OCI-M1 (cell line): ENCODE results near the gene NFASC.

Source experiments
- DNase-seq: peaks from one replicate; lab custom pipeline; 2025; lab: John Stamatoyannopoulos, UW

NFASC gene

GRCh38 chr1:205009670-205010069, 139.0 kb downstream of the NFASC start:
- no peak for DNase-seq

DNA sequence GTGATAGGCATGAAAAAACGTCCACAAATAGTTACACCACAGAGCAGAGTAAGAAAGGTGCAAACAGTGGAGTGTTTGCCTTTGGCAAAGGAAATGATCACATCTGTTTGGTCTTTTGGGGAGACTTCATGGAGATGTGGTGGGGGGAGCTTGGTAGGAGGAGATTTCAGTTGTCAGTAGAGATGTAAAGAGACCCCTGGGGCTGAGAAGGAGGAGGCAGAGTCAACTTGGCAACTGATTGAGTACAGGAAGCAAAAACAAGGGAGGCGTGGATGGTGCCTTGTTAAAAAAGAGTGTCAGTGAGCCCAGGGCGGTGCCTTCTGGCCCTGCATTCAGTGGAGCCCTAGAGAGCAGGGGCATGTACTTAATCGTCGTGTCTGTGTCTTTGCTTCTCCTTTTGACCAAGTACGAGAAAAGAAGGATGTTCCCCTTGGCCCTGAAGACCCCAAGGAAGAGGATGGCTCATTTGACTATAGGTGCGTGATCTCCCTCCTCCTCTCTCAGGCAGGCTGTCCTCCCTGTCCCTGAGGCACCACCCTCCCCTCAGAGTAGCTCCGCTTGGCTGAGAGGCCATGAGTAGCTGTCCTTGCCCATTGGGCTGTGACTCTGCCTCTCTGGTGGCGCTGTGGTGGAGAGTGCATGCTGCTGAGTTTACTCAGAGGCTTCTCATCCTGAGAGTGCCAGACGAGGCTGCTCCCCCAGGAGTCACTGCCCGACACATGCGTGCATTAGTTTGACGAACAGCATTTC, 141.9 kb downstream of the NFASC start:
- DNase-seq, result no peak

DNA sequence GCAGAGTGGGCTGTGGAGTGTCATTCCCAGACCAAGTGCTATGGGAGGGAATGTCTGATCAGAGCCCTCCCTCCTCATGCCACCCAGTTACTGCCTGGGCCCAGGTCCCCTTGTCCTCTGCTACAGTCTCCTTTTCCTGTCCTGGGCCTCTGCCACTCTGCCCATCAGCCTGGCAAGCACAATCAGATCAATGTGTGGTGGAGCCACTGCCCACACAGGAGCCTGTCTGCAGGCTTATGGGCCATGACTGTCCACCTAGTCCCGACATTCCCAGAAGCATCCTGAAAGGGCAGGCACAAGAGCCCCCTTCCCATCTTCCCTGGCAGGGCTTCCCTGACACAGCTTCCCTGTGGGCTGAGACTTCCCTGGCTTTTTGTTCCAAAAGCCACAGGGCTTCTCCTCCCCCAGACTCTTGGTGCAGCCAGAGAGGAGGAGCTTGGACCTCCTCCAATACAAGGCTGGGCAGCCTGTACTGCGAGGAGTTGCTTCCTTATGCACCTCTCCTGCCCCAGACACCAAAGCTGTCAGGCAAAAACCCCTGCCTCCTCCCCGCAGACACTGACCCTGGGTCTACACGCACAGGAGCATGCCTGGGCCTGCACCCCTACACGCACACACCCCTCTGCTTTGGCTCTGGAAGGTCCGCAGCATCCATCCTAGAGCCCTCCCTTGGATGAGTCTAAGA, 143.2 kb downstream of the NFASC start:
- DNase-seq, result peak; percentile 43

DNA sequence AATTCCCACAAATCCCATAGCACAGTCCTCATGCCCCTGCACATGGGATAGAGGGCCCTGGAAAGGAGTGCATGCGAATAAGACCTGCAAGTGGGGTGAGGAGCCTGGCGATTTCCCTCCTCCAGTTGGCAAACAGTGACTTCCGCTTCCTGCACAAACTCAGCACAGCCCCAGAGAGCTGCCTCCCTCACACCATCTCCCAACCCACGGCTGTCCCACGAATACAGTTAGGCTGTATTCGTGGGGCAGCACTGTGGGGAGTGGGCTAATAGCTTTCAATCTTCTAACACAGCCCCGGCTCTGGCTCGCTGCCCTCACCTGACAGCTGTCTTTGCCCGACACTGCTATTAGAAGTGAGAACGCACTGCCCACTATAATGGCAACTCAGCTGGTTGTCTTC, 144.1 kb downstream of the NFASC start:
- no peak for DNase-seq

- no peak for DNase-seq
Observed at GRCh38 chr1:205015241-205015640, 144.6 kb downstream of the NFASC start.

DNA sequence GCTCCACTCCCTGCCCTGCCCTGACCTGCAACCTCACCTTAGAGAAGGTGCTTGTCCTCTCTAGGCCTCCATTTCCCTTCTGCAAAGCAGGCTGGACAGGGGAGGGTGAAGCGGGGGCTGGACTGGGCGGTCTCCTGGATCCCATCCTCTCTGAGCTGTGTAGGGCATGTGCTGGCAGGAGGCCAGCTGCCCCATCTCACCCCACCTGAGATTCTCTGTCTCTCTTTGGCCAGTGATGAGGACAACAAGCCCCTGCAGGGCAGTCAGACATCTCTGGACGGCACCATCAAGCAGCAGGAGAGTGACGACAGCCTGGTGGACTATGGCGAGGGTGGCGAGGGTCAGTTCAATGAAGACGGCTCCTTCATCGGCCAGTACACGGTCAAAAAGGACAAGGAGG, 145.4 kb downstream of the NFASC start:
- DNase-seq, result no peak

GRCh38 chr1:205016584-205016983, 145.9 kb downstream of the NFASC start:
- DNase-seq, result no peak

GRCh38 chr1:205017001-205017400, 146.3 kb downstream of the NFASC start:
- DNase-seq, result no peak

DNA sequence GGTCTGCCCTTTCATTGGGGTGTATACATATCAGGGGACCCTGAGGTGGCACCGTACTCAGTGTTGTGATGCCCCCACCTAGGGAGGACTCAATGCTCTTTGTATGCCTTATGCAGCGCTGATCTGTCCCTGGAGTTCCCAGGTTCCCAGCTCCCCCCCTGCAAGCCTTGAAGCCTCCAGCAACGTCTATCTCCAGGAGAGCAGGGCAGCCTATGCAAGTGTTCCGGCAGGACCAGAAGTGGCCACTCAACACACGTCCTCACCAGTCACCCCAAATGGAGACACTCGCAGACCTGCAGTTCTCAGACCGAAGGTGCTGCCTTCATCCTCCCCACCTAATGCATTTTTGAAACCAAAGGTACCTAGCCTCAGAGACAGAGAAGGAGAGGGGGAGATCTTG, 147.1 kb downstream of the NFASC start:
- DNase-seq, result no peak

- no peak for DNase-seq
Observed at GRCh38 chr1:205018381-205018780, 147.7 kb downstream of the NFASC start.

- DNase-seq, result no peak
Observed at GRCh38 chr1:205020466-205020865, 149.8 kb downstream of the NFASC start.

GRCh38 chr1:205024679-205025078, 154.0 kb downstream of the NFASC start:
- no peak for DNase-seq

- no peak for DNase-seq
Observed at GRCh38 chr1:205025239-205025638, 154.6 kb downstream of the NFASC start.

- DNase-seq, result no peak
Observed at GRCh38 chr1:205026181-205026580, 155.5 kb downstream of the NFASC start.

DNA sequence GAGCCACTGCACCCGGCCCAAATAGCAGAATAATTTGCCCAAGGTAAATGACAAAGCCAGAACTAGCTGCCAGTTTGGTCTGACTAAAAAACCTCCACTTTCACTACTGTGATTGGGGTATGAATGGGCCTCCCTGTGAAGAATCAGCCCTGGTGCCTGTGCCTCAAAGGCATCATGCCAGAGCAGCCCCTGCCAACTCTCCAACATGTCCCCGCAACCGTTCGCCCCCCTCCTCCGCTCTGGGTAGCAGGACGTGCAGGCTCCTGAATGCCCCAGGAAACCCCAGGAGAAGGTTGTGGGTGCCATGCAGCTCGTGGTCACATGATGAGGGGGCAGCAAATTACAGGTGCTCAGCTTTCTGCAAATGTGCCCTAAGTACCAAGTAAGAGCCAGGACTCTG, 157.7 kb downstream of the NFASC start:
- no peak for DNase-seq

GRCh38 chr1:205028924-205029323, 158.3 kb downstream of the NFASC start:
- no peak for DNase-seq

- no peak for DNase-seq
Observed at GRCh38 chr1:205030241-205030640, 159.6 kb downstream of the NFASC start.

- no peak for DNase-seq
Observed at GRCh38 chr1:205030896-205031295, 160.2 kb downstream of the NFASC start.

GRCh38 chr1:205032508-205032907, 161.8 kb downstream of the NFASC start:
- no peak for DNase-seq

- DNase-seq, result no peak
Observed at GRCh38 chr1:205037539-205037938, 166.9 kb downstream of the NFASC start.

DNA sequence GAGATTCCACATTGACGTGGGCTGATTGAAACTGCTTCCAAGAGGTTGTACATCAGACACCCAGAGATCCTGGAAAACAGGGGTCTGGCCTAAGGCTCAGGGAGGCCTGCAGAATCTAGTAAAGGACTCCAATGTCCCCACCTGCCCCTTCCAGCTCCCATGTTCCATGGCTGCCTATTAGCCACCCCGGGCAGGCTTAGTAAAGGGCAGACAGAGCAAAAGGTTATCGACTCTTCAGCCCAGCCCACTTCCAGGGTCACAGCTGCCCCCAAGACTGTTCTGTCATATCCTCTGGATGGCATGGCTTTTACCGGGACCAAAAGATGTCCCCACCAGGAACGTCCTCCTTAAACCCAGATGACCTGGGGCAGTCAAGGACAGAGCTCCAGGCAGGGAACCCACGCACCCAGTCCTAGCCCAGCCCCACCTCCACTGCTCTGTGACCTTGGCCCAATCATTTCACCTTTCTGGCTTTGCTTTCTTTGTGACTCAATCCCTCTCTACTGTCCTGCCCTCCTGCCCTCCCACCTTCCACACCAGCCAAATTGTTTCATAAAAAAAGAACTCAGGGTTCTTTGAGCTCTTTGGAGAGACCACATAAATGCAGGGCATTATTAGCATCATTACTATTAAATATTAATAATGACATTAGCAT, 167.6 kb downstream of the NFASC start:
- no peak for DNase-seq

DNA sequence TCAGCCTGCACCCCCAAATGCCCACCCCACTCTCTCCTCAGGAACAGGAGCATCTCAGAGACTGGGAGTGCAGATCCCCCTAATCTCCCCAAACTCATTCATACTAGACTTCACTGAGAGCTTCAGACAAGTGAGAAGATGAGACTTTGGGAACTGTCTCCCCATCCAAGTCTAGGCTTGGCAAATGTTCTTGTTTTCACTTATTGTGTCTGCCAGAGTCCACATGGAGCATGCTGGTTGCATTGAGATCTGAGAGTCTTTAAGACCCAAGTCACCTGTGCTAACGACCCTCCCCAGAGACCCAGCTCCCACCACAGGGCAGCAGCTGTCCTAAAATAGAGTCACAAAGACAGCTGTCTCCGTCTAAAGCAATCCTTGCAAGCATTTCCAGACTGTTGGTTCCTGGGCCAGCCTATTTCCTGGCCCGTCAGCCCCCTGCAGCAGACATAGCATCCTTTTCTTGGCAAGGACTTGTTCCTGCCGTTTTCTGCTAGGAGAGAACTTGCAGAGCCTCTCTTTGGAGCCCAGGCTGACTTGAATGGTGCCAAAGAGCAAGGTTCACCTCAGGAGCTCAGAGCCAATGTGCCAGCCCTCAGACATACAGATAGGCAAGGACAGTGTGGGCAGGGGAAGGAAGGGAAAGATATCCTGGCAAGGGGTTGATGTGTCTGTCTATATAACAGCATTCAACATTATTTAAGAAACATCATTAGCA, 170.5 kb downstream of the NFASC start:
- DNase-seq, result no peak
